ENCODE results near the gene RECK.

RECK gene

DNA sequence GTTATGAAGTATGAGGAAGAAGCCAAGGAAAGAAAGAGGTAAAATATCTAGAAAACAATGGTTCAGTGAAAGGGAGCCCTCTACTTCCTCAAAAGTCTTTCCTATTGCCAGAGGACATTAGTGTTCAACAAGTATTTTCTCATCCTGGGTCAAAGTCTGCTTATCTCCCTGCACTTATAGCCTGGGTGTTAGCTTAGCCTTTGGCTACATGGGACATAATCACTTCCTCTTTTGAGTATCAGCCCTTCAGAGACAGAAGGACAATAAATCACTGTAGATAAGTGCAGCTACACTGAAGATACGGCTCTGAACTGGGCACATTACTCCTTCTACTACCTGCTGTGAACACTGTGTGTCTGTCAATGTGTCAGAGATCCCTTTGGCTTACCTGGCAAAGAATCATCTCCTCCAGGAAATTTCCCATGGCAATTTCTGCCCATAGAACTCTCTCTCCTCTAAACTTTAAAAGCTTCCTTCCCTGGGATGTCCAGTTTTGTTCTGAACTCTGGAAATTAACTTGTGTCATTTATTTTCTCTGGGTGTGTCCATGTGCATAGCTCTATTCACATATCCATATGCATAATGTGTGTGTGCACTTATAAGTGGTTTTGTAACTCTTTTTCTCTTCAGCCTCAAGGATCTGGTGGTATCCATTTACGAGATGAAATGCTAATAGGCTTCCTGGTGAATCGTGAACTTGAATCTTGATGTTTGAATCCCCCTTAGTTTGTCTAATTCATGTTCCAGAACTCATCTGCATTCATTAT, 30.0 kb upstream of the RECK start:
- no peaks in the 10 kb centered on the region for H3K36me3 ChIP-seq (ENCODE audit: control insufficient read depth, insufficient read depth, low read length)
- no peak overlapping the region for H3K4me3 ChIP-seq (ENCODE audit: insufficient read depth, low read depth, low read length)
- H3K27ac ChIP-seq (ENCODE audit: insufficient read depth, low read depth, low read length, poor library complexity, severe bottlenecking), result no peak overlapping the region
- H3K27me3 ChIP-seq (ENCODE audit: control insufficient read depth, insufficient read depth, low read length, poor library complexity, severe bottlenecking), result peaks cover 9% of the 10 kb centered on the region
- 90 to 95% methylated on average over 3 of the region's 3 CpGs for WGBS, 2 experiments
- H3K4me1 ChIP-seq (ENCODE audit: control insufficient read depth, insufficient read depth, low read length), result no peaks in the 10 kb centered on the region
- no peaks in the 10 kb centered on the region for H3K9me3 ChIP-seq (ENCODE audit: control insufficient read depth, low read length)

DNA sequence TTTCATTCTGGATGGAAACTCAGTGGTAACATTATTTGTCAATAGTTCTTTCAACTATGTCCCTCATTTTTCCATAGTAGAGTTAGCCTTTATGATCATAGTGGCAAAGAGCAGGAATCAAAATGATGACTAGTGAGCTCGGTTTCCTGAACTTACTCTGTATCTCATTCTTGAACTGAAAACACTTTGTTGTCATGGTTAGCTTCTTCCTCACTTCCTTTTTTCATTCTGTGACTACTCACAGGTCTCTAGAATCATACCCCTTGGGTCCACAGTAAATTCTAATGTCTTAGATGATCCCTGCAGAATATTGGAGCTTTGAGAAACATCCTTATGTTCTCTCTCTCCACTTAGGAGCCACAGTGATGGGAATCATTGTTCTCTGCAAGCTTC, 29.4 kb upstream of the RECK start:
- no peaks in the 10 kb centered on the region for H3K4me1 ChIP-seq (ENCODE audit: control insufficient read depth, insufficient read depth, low read length)
- no peaks in the 10 kb centered on the region for H3K9me3 ChIP-seq (ENCODE audit: control insufficient read depth, low read length)
- 63 to 95% methylated on average over 1 of the region's 1 CpG for WGBS, 2 experiments
- peaks cover 15% of the 10 kb centered on the region for H3K27me3 ChIP-seq (ENCODE audit: control insufficient read depth, insufficient read depth, low read length, poor library complexity, severe bottlenecking)
- no peak overlapping the region for H3K4me3 ChIP-seq (ENCODE audit: insufficient read depth, low read depth, low read length)
- H3K27ac ChIP-seq (ENCODE audit: insufficient read depth, low read depth, low read length, poor library complexity, severe bottlenecking), result no peak overlapping the region
- H3K36me3 ChIP-seq (ENCODE audit: control insufficient read depth, insufficient read depth, low read length), result no peaks in the 10 kb centered on the region

DNA sequence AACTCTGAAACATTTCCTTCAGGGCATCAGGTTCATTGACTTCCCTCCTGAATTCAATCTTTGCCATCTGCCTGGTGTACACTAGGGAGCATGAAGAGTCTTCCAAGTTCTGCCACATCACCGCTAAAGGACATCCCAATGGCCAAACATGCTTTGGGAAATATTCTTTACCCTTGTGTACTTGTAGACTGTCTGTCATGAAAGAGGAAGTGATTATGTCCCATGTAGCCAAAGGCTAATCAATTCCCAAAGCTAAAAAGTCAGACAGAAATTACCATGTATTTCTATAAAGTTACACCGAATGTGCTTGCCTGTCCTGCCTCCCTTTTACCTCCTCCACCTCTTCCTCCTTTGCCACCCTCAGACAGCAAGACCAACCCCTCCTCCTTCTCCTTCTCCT, 28.9 kb upstream of the RECK start:
- Histone ChIP-seq H3K4me3 (ENCODE audit: insufficient read depth, low read depth, low read length) (no peak overlapping the region), H3K27ac (ENCODE audit: insufficient read depth, low read depth, low read length, poor library complexity, severe bottlenecking) (no peak overlapping the region), H3K4me1 (ENCODE audit: control insufficient read depth, insufficient read depth, low read length) (no peaks in the 10 kb centered on the region), H3K27me3 (ENCODE audit: control insufficient read depth, insufficient read depth, low read length, poor library complexity, severe bottlenecking) (peaks cover 15% of the 10 kb centered on the region), H3K9me3 (ENCODE audit: control insufficient read depth, low read length) (no peaks in the 10 kb centered on the region), H3K36me3 (ENCODE audit: control insufficient read depth, insufficient read depth, low read length) (no peaks in the 10 kb centered on the region)
- 92 to 98% methylated on average over 2 of the region's 2 CpGs for WGBS, 2 experiments

DNA sequence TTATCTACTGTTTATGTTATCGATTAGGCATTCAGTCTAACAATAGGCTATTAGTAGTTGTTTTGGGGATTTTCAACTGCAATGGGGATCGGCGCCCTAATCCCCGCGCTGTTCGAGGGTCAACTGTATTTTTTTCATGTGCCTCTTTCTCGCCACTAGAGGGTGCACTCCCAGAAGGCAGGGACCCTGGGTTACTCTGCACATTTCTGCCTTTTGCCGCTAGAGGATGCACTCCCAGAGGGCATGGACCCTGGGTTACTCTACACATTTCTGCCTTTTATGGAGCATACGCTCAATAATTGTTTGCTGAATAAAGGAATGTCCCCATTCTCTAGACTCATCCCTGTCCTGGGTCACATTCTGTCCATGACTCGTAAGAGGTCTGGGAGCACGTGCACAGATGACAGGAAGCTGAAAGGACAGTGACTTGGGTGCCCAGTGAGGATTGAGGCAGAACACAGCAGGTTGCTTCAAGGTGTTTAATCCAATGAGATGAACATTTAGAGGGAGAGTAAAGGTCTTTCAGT, 27.9 kb upstream of the RECK start:
- H3K4me3 ChIP-seq (ENCODE audit: insufficient read depth, low read depth, low read length), result no peak overlapping the region
- no peaks in the 10 kb centered on the region for H3K4me1 ChIP-seq (ENCODE audit: control insufficient read depth, insufficient read depth, low read length)
- no peaks in the 10 kb centered on the region for H3K36me3 ChIP-seq (ENCODE audit: control insufficient read depth, insufficient read depth, low read length)
- no peak overlapping the region for H3K27ac ChIP-seq (ENCODE audit: insufficient read depth, low read depth, low read length, poor library complexity, severe bottlenecking)
- WGBS, 2 experiments, result 26 to 31% methylated on average over 11 of the region's 11 CpGs
- H3K27me3 ChIP-seq (ENCODE audit: control insufficient read depth, insufficient read depth, low read length, poor library complexity, severe bottlenecking), result peaks cover 15% of the 10 kb centered on the region
- no peaks in the 10 kb centered on the region for H3K9me3 ChIP-seq (ENCODE audit: control insufficient read depth, low read length)

DNA sequence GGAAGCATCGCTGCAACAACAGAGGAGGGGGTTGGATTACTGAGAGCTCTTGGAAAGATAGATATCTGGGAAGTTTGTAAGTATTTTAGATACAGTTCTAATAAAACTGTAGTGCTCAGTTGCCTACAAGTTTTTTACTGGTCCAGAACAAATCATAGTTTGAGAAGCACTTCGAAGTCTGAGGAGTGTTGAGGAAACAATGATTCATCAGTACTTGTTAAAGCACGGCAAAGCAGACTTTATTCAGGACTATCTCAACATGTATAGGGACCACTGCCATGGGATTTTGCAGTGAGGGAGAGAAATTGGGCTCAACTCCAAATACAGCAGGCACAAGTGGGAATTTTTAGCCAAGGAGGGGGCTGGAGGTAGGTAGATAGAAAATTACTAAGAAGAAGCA, 25.3 kb upstream of the RECK start:
- Histone ChIP-seq H3K36me3 (ENCODE audit: control insufficient read depth, insufficient read depth, low read length) (no peaks in the 10 kb centered on the region), H3K27ac (ENCODE audit: insufficient read depth, low read depth, low read length, poor library complexity, severe bottlenecking) (no peak overlapping the region), H3K9me3 (ENCODE audit: control insufficient read depth, low read length) (no peaks in the 10 kb centered on the region), H3K27me3 (ENCODE audit: control insufficient read depth, insufficient read depth, low read length, poor library complexity, severe bottlenecking) (peaks cover 15% of the 10 kb centered on the region), H3K4me1 (ENCODE audit: control insufficient read depth, insufficient read depth, low read length) (no peaks in the 10 kb centered on the region), H3K4me3 (ENCODE audit: insufficient read depth, low read depth, low read length) (no peak overlapping the region)
- WGBS, 2 experiments, result 92 to 93% methylated on average over 3 of the region's 3 CpGs

DNA sequence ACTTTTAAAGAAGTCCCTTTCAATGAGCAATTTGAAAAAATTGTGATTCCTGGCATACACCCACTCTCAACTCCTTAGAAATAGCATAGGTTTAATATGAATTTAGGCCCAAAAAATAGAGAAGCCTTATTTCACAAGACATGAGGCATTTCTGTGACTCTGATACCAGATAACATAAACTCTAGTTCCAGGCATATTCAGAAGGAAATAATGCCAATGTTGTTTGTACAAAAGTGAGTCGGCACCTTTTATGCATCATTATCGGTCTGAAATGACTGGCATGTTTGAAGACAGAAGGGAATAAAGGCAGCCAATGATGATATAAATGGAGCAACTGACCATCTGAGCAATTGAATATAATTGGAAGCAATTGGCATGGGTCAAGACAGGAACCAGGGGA, 19.4 kb upstream of the RECK start:
- H3K9me3 ChIP-seq (ENCODE audit: control insufficient read depth, low read length), result no peaks in the 10 kb centered on the region
- peaks cover under 1% of the 10 kb centered on the region for H3K27me3 ChIP-seq (ENCODE audit: control insufficient read depth, insufficient read depth, low read length, poor library complexity, severe bottlenecking)
- H3K4me1 ChIP-seq (ENCODE audit: control insufficient read depth, insufficient read depth, low read length), result no peaks in the 10 kb centered on the region
- WGBS, 2 experiments, result 94 to 100% methylated on average over 2 of the region's 2 CpGs
- H3K4me3 ChIP-seq (ENCODE audit: insufficient read depth, low read depth, low read length), result no peak overlapping the region
- no peak overlapping the region for H3K27ac ChIP-seq (ENCODE audit: insufficient read depth, low read depth, low read length, poor library complexity, severe bottlenecking)
- H3K36me3 ChIP-seq (ENCODE audit: control insufficient read depth, insufficient read depth, low read length), result no peaks in the 10 kb centered on the region

DNA sequence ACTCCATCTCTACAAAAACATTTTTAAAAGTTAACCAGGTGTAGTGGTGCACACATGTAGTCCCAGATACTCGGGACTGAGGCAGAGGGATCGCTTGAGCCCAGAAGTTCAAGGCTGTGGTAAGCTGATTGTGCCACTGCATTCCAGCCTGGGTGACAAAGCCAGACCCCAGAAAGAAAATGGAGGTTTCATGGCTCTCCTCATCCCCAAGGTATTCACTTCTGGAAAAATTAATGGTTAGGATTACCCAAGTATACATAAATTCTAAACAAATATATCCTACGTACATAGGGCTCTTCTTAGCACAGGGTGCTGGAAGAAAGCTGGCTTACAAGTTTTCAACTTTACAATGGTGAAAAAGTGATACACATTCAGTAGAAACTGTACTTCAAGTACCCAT, 18.6 kb upstream of the RECK start:
- no peaks in the 10 kb centered on the region for H3K9me3 ChIP-seq (ENCODE audit: control insufficient read depth, low read length)
- H3K27ac ChIP-seq (ENCODE audit: insufficient read depth, low read depth, low read length, poor library complexity, severe bottlenecking), result no peak overlapping the region
- H3K4me1 ChIP-seq (ENCODE audit: control insufficient read depth, insufficient read depth, low read length), result no peaks in the 10 kb centered on the region
- no peaks in the 10 kb centered on the region for H3K27me3 ChIP-seq (ENCODE audit: control insufficient read depth, insufficient read depth, low read length, poor library complexity, severe bottlenecking)
- H3K4me3 ChIP-seq (ENCODE audit: insufficient read depth, low read depth, low read length), result no peak overlapping the region
- no peaks in the 10 kb centered on the region for H3K36me3 ChIP-seq (ENCODE audit: control insufficient read depth, insufficient read depth, low read length)
- 93% methylated on average over 3 of the region's 3 CpGs for whole genome bisulfite sequencing, 2 experiments

DNA sequence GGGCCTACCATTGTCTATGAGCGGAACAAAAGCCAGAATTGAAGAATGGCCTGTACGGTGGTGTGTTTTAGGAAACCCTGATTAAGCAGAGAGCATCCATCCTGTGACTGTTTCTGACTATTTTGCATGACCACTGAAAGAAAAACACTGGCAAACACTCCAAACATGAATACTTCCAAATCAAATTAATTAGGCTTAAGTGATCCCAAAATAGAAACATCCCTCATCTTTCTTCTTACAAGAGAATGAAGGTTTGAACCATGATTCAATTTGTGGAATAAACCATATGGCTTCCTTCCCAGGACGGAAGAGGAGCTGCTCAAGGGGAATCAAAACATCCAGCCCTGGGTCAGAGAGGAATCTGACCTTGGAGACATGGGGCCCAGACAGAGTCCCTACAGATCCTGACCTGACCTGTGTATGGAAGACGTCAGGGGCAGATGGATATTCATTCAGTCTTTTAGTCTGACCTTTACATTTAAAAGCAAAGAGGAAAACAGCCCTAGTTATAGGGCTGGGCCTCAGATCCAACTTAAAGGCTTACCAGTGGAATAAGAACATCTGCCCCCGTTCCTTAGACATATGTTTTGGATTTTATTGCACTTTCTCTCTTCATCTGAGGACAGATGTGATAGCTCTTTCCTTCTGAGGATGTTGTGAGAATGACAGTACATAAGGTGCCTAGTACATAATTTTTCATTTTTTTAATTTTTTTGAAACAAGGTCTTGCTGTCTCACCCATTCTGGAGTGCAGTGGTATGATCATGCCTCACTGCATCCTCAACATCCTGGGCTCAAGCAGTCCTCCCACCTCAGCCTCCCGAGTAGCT, 17.6 kb upstream of the RECK start:
- no peak overlapping the region for H3K4me3 ChIP-seq (ENCODE audit: insufficient read depth, low read depth, low read length)
- no peaks in the 10 kb centered on the region for H3K4me1 ChIP-seq (ENCODE audit: control insufficient read depth, insufficient read depth, low read length)
- H3K36me3 ChIP-seq (ENCODE audit: control insufficient read depth, insufficient read depth, low read length), result no peaks in the 10 kb centered on the region
- no peaks in the 10 kb centered on the region for H3K9me3 ChIP-seq (ENCODE audit: control insufficient read depth, low read length)
- no peak overlapping the region for H3K27ac ChIP-seq (ENCODE audit: insufficient read depth, low read depth, low read length, poor library complexity, severe bottlenecking)
- 87 to 90% methylated on average over 6 of the region's 6 CpGs for WGBS, 2 experiments
- H3K27me3 ChIP-seq (ENCODE audit: control insufficient read depth, insufficient read depth, low read length, poor library complexity, severe bottlenecking), result no peaks in the 10 kb centered on the region

DNA sequence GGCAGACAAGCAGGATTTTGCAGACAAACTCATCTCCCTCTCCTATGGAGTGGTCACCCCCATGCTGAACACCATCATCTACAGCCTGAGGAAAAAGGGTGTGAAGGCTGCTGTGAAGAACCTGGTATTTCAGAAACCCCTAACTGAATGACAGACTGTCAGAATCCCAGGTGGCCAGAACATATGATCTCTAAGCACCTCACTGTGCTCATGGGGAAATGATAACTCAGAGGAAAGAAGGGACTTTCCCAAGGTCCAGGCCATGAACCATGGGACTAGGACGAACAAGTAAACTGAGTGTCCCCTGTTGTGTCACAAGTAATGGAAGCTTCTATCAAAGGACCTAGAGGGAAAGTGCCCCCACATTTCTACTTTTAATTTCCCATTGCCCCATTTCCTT, 14.7 kb upstream of the RECK start:
- Histone ChIP-seq H3K27ac (ENCODE audit: insufficient read depth, low read depth, low read length, poor library complexity, severe bottlenecking) (no peak overlapping the region), H3K4me3 (ENCODE audit: insufficient read depth, low read depth, low read length) (no peak overlapping the region), H3K36me3 (ENCODE audit: control insufficient read depth, insufficient read depth, low read length) (no peaks in the 10 kb centered on the region), H3K27me3 (ENCODE audit: control insufficient read depth, insufficient read depth, low read length, poor library complexity, severe bottlenecking) (no peaks in the 10 kb centered on the region), H3K4me1 (ENCODE audit: control insufficient read depth, insufficient read depth, low read length) (no peaks in the 10 kb centered on the region), H3K9me3 (ENCODE audit: control insufficient read depth, low read length) (no peaks in the 10 kb centered on the region)
- WGBS, 2 experiments, result 91 to 100% methylated on average over 1 of the region's 1 CpG

DNA sequence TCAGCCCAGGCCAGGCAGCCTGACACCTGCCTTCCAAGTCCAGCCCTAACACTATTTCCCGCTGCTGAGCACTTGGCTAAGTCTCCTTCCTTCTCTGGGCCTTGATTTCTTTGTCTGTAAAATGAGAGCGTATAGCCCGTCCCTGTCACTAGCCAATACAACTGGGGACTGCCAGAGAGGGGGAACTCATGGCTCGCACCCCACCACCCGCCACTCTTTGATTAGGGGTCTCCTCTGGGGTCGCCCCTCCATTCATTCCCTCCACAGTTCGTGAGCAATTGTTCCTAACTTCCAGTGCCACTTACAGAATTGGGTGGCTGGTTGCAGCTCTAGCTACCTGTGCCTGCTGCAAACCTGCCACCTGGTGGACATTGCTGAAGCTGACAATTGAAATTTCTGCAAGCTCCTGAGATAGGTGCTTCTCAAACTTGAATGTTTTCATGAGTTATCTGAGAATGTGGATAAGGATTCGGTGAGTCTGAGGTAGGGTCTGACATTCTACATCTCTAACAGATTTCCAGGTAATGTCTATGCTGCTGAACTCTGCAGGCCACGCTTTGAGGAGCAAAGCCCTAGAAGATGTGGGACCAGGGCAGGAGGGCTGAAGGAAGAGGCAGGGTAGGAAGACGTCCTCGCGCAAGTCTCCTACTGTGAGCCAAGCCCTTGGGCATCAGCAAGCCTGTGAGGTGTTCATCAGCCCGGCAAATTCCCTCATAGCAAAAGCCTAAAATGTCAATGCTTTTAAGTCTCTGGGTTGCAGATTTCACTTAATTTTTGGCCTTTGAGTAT, 13.3 kb upstream of the RECK start:
- WGBS, 2 experiments, result 50 to 52% methylated on average over 13 of the region's 13 CpGs
- H3K4me3 ChIP-seq (ENCODE audit: insufficient read depth, low read depth, low read length), result no peak overlapping the region
- H3K36me3 ChIP-seq (ENCODE audit: control insufficient read depth, insufficient read depth, low read length), result no peaks in the 10 kb centered on the region

More for the DNA sequence above, 13.3 kb upstream of the RECK start:
- H3K27me3 ChIP-seq (ENCODE audit: control insufficient read depth, insufficient read depth, low read length, poor library complexity, severe bottlenecking), result no peaks in the 10 kb centered on the region
- no peak overlapping the region for H3K27ac ChIP-seq (ENCODE audit: insufficient read depth, low read depth, low read length, poor library complexity, severe bottlenecking)
- no peaks in the 10 kb centered on the region for H3K4me1 ChIP-seq (ENCODE audit: control insufficient read depth, insufficient read depth, low read length)
- H3K9me3 ChIP-seq (ENCODE audit: control insufficient read depth, low read length), result no peaks in the 10 kb centered on the region

All from ectodermal cell (in vitro differentiated cells).